K562 (cell line): ENCODE data around the gene ZNF155. TPM values are rescaled to one million over a fixed set of nuclear protein-coding genes. Genes with fewer than 3 reads are reported as not detected.

Source experiments
- CC2D1A ChIP-seq: fragments of 450-650 bp; IDR thresholded peaks from 2 replicates; pipeline ENCODE4 v1.6.1; 2017; ENCODE audit warnings: mild to moderate bottlenecking
- E2F3 ChIP-seq: fragments of 250-450 bp; sonication (Bioruptor Pico); IDR thresholded peaks from 2 replicates; pipeline ENCODE4 v1.4.0; 2020; ENCODE audit warnings: mild to moderate bottlenecking
- ELF1 ChIP-seq: fragments of 200-800 bp; sonication (Bioruptor generic); IDR thresholded peaks from 2 replicates; pipeline ENCODE4 v1.6.1; 2016; ENCODE audit warnings: missing genetic modification characterization, missing compliant biosample characterization
- ELF2 ChIP-seq: fragments of 250-450 bp; sonication (Bioruptor Pico); IDR thresholded peaks from 2 replicates; pipeline ENCODE4 v1.5.0; 2021; ENCODE audit warnings: mild to moderate bottlenecking
- FIP1L1 ChIP-seq: fragments of 200-400 bp; formaldehyde crosslinking; IDR thresholded peaks from 2 replicates; pipeline ENCODE4 v1.6.1; 2018; ENCODE audit warnings: mild to moderate bottlenecking, low read depth, low read length; ENCODE audit not compliant: poor library complexity, severe bottlenecking
- FOXP4 ChIP-seq: sonication (generic); formaldehyde crosslinking; IDR thresholded peaks from 2 replicates; pipeline ENCODE4 v1.8.0; 2022; ENCODE audit warnings: mild to moderate bottlenecking, missing genetic modification reagents, borderline replicate concordance
- HDAC2 ChIP-seq: fragments of 450-650 bp; IDR thresholded peaks from 2 replicates; pipeline ENCODE4 v1.6.1; 2016; ENCODE audit warnings: mild to moderate bottlenecking
- HES1 ChIP-seq: fragments of 450-650 bp; IDR thresholded peaks from 2 replicates; pipeline ENCODE4 v1.6.1; 2016; ENCODE audit warnings: low read depth, mild to moderate bottlenecking, moderate library complexity
- KDM5B ChIP-seq: fragments of 200-600 bp; sonication (generic); IDR thresholded peaks from 2 replicates; pipeline ENCODE4 v1.6.1; 2012; ENCODE audit warnings: low read depth, mild to moderate bottlenecking, moderate library complexity, low read length, control low read depth, inconsistent platforms; ENCODE audit not compliant: insufficient replicate concordance
- LCOR ChIP-seq: sonication (generic); formaldehyde crosslinking; IDR thresholded peaks from 2 replicates; pipeline ENCODE4 v1.8.0; 2022; ENCODE audit warnings: mild to moderate bottlenecking, missing genetic modification reagents
- MTA3 ChIP-seq: fragments of 450-650 bp; formaldehyde crosslinking; IDR thresholded peaks from 2 replicates; pipeline ENCODE4 v1.6.1; 2017; ENCODE audit warnings: mild to moderate bottlenecking, borderline replicate concordance
- POLR2A ChIP-seq: fragments of 450-650 bp; conservative IDR thresholded peaks from 2 replicates; pipeline ENCODE4 v1.6.1; 2016
- PURB ChIP-seq: sonication (generic); formaldehyde crosslinking; IDR thresholded peaks from 2 replicates; pipeline ENCODE4 v1.9.0; 2021; ENCODE audit warnings: low read depth, mild to moderate bottlenecking, missing genetic modification reagents
- RBFOX2 ChIP-seq: fragments of 200-400 bp; formaldehyde crosslinking; IDR thresholded peaks from 2 replicates; pipeline ENCODE4 v1.6.1; 2017; ENCODE audit warnings: low read depth, mild to moderate bottlenecking, low read length, moderate library complexity
- SMARCE1 ChIP-seq: fragments of 450-650 bp; IDR thresholded peaks from 2 replicates; pipeline ENCODE4 v1.7.1; 2016; ENCODE audit warnings: mild to moderate bottlenecking
- SP1 ChIP-seq: sonication (generic); formaldehyde crosslinking; IDR thresholded peaks from 2 replicates; pipeline ENCODE4 v1.8.1; 2022; ENCODE audit warnings: mild to moderate bottlenecking, missing genetic modification reagents
- SRSF9 ChIP-seq: fragments of 200-400 bp; formaldehyde crosslinking; IDR thresholded peaks from 2 replicates; pipeline ENCODE4 v1.6.1; 2017; ENCODE audit warnings: low read depth, low read length, borderline replicate concordance
- UBTF ChIP-seq, 2 experiments: IDR thresholded peaks; 2 replicates each; pipeline ENCODE4 v1.6.1; 2012; ENCODE audit warnings: improper control_type of control experiment in 2 of 2, low read depth in 2 of 2, low read length in 2 of 2, borderline replicate concordance in 1 of 2
- ZC3H11A ChIP-seq: IDR thresholded peaks from 2 replicates; pipeline ENCODE4 v1.6.1; 2012; ENCODE audit warnings: low read depth, low read length, improper control_type of control experiment
- ZNF740 ChIP-seq, 3 experiments: fragments of 200-800 bp in 1 of 3; sonication (Bioruptor generic) in 1 of 3; sonication (generic) in 1 of 3; formaldehyde crosslinking in 1 of 3; IDR thresholded peaks; 2 replicates each; pipeline versions ENCODE4 v1.6.1 to v1.8.0; 2016 to 2022; ENCODE audit warnings: mild to moderate bottlenecking in 2 of 3, missing compliant biosample characterization in 2 of 3, missing genetic modification characterization in 2 of 3, missing genetic modification reagents in 1 of 3
- polyA plus RNA-seq, 8 experiments: library from polyadenylated mRNA; depleted of rRNA in 4 of 8; stranded (reverse) in 5 of 8; unstranded in 3 of 8; fragments of >200 nt; fragmentation: Nextera tagmentation in 2 of 8; fragmentation: Illumina TruSeq in 1 of 8; extraction: Ambion mirVana in 2 of 8; extraction: Trizol in 1 of 8; gene quantifications; 2 replicates each; pipeline versions ENCODE4 v1.2.1 to v1.2.3, GENCODE V29; 2011 to 2014; ENCODE audit warnings: inconsistent platforms in 1 of 8, missing spikeins in 1 of 8
- total RNA-seq, 7 experiments: library from RNA; depleted of rRNA in 6 of 7; stranded (reverse); fragments of >200 nt in 6 of 7; fragmentation: Illumina TruSeq in 2 of 7; extraction: Trizol in 2 of 7; gene quantifications; 2 replicates each; pipeline versions ENCODE4 v1.2.1 to v1.2.3, GENCODE V29; 2011 to 2021; ENCODE audit warnings: low replicate concordance in 1 of 7

Gene ZNF155
- total and polyA plus RNA-seq, 9 of the 15 experiments (the other 6 are each of a cell fraction or from before 2014, with no cell fraction given), result 0.09 to 0.76 (median 0.37) TPM

- TF ChIP-seq FIP1L1 (no peak), UBTF (IDR thresholded peaks at IDR 0.05; ENCODE audit: borderline replicate concordance in 1 of 2, low read depth in 2 of 2, low read length in 2 of 2) (peak; percentile 28 to 74; a peak in 1 of 4 replicates), FOXP4 (no peak), ELF1 (tag) (peak; percentile 95), LCOR (CRISPR knock-in tag) (0 out of 2 replicates have a peak, but pooled peaks have one; percentile 23), HES1 (no peak), HDAC2 (peak; percentile 43), SP1 (CRISPR knock-in tag) (peak; percentile 69), E2F3 (CRISPR knock-in tag) (peak; percentile 85; the same call in 1 of the 2 replicates), ELF2 (CRISPR knock-in tag) (peak; percentile 49; the same call in 1 of the 2 replicates), SRSF9 (no peak), PURB (CRISPR knock-in tag) (no peak), MTA3 (0 out of 2 replicates have a peak, but pooled peaks have one; percentile 21), SMARCE1 (no peak), POLR2A (peak; percentile 83), ZNF740 (CRISPR knock-in tag; IDR thresholded peaks at IDR 0.05) (no peak), ZNF740 (tag; IDR thresholded peaks at IDR 0.05) (no peak), KDM5B (peak; percentile 77), RBFOX2 (peak; percentile 86), CC2D1A (peak; percentile 30; the same call in 1 of the 2 replicates), ZC3H11A (no peak)
Measured at GRCh38 chr19:43934985-43935708, 48.8 kb upstream of the ZNF155 start, which contains the start of gene ZNF45 (continued).
